HuH-7 (cell line): ENCODE data around the gene CYP2U1.
"Not testable (repeated sequence)": the region's sequence is repeated elsewhere in the genome, so short reads cannot be mapped to it uniquely, and the experiment has no call there.

Experiments used
- DNase-seq: peaks from one replicate; pipeline ENCODE4 v3.0.0; 2011; ENCODE audit warnings: low spot score

CYP2U1 gene

DNA sequence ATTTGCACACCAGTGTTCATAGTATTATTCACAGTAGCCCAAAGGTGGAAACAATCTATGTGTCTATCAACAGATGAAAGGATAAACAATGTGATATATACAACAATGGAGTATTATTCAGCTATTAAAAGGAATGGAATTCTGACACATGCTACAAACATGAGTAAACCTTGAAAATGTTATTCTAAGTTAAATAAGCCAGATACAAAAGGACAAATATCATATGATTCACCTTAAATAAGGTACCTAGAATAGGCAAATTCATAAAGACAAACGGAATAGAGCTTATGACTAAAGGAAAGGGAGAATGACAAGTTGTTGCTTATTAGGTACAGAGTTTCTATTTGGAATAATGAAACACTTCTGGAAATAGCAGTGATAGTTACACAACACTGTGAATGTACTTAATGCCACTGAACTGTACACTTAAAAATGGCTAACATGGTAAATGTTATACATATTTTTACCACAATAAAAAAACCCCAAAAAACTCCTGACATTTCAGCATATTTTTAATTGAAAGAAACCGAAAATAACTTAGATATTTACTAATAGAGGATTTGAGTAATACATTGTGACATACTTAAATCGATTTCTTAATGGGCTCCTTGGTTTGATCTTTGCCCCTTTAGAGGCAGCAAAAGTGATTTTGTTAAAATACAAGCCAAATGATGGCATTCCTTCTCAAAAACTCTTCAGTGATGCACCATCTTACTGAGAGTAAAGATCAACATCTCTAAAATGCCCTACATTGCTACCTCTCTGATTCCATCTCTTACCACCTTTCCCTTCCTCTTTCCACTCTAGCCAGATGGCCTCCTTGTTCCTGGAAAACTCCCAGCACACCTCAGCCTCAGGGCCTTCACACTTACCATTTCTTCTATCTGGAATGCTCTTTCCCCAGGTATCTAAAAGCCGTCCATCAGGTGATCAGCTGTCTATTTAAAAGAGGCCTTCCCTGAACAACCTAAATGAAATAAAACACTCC is 8.6 kb upstream of the CYP2U1 start:
- DNase-seq: no peak

DNA sequence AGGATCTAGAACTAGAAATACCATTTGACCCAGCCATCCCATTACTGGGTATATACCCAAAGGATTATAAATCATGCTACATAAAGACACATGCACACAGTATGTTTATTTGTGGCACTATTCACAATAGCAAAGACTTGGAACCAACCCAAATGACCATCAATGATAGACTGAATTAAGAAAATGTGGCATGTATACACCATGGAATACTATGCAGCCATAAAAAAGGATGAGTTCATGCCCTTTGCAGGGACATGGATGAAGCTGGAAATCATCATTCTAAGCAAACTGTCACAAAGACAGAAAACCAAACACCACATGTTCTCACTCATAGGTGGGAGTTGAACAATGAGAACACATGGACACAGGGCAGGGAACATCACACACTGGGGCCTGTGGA is 5.6 kb upstream of the CYP2U1 start:
- not testable (repeated sequence) for DNase-seq

DNA sequence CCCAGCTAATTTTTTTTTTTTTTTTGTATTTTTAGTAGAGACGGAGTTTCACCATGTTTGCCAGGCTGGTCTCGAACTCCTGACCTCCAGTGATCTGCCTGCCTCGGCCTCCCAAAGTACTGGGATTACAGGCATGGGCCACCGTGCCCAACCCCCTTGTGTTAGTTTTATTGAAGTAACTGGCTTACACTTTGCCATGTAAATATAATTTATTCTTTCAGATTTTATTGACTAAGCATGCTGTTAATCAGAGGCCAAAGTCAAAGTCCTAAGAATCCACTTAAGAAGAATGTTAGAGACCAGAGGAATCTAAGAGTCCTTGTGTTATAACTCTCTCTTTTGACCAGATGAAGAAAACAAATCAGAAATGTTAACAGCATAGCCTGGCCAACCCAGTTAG is 4.5 kb upstream of the CYP2U1 start:
- DNase-seq: not testable (repeated sequence)

DNA sequence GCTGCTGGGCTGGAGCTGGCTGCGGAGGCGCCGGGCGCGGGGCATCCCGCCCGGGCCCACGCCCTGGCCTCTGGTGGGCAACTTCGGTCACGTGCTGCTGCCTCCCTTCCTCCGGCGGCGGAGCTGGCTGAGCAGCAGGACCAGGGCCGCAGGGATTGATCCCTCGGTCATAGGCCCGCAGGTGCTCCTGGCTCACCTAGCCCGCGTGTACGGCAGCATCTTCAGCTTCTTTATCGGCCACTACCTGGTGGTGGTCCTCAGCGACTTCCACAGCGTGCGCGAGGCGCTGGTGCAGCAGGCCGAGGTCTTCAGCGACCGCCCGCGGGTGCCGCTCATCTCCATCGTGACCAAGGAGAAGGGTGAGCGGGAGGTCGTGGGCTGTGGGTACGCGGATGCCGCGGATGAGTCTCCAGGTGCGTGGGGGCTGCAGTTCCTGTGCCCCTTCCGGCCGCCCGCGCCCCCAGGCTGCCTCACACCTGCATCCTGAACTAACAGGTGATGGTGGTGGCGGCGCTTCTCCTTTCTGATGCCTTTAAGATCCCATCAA is 499 bp downstream of the CYP2U1 start:
- DNase-seq: no peak

GRCh38 chr4:107935246-107935645 is 3.9 kb downstream of the CYP2U1 start:
- DNase-seq: no peak

- no peak for DNase-seq
These were observed 5.7 kb downstream of the CYP2U1 start for GRCh38 chr4:107937040-107937439.

GRCh38 chr4:107939307-107939706 is 8.0 kb downstream of the CYP2U1 start:
- no peak for DNase-seq

DNA sequence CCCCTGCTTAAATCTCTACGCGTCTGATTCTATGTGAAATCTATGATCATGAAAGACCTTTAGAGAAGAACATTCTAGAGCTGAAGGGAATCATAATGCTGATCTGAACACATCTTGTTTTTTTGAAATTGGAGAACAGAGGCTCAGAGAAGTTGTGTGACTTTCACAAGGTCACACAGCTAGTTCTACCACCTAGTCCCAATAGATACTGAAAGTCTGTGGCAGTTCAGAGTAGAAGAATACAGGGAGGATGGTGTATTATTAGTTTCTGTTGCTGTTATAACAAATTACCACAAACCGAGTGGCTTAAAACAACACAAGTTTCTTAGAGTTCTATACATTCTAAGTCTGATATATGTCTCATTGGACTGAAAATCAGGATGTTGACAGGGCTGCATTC is 14.5 kb downstream of the CYP2U1 start:
- no peak for DNase-seq

DNA sequence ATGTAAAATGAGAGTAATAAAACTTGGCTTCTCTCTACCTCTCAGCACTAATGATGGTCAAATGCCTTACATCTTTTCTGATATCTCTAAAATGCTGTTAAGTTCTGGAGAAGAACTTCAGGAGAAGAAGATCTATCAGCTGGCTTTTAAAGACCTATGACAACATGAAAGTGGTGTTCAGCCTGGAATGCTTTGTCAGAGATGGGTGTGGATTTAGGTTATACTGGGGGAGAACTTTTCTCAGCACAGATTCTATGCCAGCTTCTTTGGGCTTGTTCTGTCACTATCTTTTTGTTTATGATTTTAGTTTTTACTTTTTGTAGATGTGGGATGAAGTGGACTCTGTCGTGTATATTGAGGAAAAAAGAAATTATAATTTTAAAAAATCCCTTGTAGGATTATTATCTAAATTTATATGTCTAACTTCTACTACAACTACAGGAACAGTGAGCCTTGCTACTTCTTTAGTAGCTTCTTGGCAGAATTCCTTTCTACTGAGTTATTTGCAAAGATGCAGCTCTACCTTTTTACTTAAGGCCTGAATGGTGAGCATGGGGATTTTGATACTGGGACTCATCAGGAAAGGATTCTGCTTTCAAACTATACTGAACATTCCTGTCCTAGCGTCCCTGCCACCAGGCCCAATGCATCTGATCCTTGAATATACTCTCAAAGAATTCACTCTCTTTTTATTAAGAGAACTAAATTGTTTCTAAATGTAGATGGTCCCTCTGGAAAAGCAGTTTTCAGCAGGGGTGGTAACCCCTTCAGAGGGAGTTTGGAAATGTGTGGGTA is 19.6 kb downstream of the CYP2U1 start:
- no peak for DNase-seq

- DNase-seq: no peak
These were observed 20.2 kb downstream of the CYP2U1 start for GRCh38 chr4:107951551-107951950.

DNA sequence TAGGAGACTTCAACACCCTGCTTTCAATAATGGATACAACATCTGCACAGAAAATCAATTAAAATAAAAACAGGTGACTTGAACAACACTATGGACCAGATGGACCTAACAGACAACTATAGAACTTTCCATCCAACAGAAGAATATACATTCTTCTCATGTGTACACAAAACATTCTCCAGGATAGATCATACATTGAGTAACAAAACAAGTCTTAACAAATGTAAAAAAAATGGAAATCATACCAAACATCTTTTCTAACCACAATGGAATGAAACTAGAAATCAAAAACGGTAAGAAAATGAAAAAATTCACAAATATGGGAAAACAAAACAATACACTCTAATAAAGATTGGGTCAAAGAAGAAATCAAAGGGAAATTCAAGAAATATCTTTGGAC is 24.7 kb downstream of the CYP2U1 start:
- no peak for DNase-seq

DNA sequence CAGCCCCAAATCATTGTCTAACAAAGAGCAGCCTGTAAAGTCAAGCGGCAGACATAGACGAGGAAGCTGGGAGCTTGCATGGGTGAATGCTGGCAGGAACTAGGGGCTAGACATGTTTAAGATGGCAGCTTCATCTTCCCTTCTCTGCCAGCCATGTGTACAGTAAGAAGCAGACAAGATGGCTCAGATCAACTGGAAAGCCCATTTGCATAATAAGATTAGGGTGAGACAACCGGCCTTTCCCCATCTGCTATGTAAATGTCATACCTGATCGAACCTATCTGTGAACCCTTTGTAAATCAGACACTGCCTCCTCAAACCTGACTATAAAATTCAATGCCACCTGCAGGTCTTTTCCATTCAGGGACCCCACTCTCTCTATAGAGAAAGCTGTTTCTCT is 35.6 kb downstream of the CYP2U1 start:
- no peak for DNase-seq

DNA sequence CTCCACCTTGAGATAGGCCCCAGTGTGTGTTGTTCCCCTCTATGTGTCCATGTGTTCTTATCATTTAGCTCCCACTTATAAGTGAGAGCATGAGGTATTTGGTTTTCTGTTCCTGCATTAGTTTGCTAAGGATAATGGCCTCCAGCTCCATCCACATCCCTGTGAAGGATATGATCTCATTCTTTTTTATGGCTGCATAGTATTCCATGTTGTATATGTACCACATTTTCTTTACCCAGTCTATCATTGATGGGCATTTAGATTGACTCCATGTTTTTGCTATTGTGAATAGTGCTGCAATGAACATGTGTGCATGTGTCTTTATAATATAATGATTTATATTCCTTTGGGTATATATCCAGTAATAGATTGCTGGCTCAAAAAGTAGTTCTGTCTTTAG is 36.2 kb downstream of the CYP2U1 start:
- DNase-seq: not testable (repeated sequence)

DNA sequence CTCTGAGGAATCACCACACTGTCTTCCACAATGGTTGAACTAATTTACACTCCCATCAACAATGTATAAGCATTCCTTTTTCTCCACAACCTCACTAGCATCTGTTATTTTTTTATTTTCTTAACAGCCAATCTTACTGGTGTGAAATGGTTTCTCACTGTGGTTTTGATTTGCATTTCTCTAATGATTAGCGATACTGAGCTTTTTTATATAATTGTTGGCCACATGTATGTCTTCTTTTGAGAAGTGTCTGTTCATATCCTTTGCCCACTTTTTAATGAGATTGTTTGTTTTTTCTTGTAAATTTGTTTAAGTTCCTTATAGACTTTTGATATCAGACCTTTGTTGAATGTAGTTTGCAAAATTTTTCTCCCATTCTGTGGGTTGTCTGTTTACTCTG is 36.6 kb downstream of the CYP2U1 start:
- DNase-seq: not testable (repeated sequence)

GRCh38 chr4:107970063-107970798 is 38.9 kb downstream of the CYP2U1 start:
- no peak for DNase-seq

DNA sequence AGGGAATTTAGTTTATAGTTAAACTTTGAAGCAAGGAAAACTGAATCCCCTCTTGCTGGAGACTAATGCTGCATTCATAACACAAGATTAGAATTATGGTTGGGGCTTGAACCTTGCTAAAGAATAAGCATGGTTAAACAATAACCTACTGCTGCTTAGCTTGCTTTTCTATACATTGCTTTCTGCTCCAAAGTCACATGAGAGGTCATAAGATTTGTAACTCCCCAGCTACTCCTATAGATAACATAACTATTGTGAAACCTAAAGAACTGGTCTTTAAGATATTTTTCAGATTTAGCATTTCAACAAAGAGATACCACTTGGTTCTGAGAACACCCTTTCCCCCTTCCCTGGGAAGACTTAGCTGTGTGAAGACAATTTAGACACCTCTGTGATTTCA is 41.3 kb downstream of the CYP2U1 start:
- DNase-seq: no peak

- no peak for DNase-seq
These were observed 43.2 kb downstream of the CYP2U1 start for GRCh38 chr4:107974523-107974922.

DNA sequence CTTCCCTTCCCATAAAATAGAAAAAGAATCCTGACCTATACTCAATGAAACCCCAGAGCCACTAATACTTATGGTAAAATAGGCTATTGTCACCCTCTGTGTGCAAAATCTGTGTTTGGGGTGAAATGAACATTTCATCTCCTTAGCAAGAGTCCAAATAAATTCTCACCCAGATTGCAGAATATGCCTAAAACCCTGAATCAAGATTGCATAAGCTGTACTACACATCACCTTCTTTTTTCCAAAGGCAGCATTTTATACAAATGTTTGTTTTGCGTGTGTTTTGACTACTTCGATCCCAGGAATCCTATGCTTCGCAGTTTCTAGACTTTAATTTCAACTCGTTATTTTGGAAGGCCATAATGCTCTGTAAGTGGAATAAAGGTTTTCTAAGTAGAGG is 46.1 kb downstream of the CYP2U1 start:
- no peak for DNase-seq

GRCh38 chr4:107977966-107978705 is 46.8 kb downstream of the CYP2U1 start:
- no peak for DNase-seq

- no peak for DNase-seq
These were observed 47.5 kb downstream of the CYP2U1 start for GRCh38 chr4:107978716-107979451.
